Rectal smooth muscle tissue (tissue), 1 donor: ENCODE data around the gene MYO1D.

Source experiments
- H3K27ac ChIP-seq: one replicate; pipeline ENCODE4 v1.7.0; 2013; ENCODE audit warnings: low read depth, low read length, inconsistent platforms
- H3K27me3 ChIP-seq: one replicate; pipeline ENCODE4 v1.7.0; 2013; ENCODE audit warnings: low read length; ENCODE audit not compliant: control insufficient read depth, insufficient read depth
- H3K36me3 ChIP-seq: one replicate; pipeline ENCODE4 v1.7.0; 2013; ENCODE audit warnings: low read length; ENCODE audit not compliant: control insufficient read depth, insufficient read depth
- H3K4me1 ChIP-seq: one replicate; pipeline ENCODE4 v1.7.0; 2013; ENCODE audit warnings: low read length; ENCODE audit not compliant: control insufficient read depth, insufficient read depth
- H3K4me3 ChIP-seq: one replicate; pipeline ENCODE4 v1.7.0; 2013; ENCODE audit warnings: low read length
- H3K9ac ChIP-seq: one replicate; pipeline ENCODE4 v1.7.0; 2013; ENCODE audit warnings: low read length

MYO1D gene

GRCh38 chr17:32777436-32777835 lies 99.5 kb downstream of the MYO1D start:
- H3K9ac ChIP-seq = no peak overlapping the region
- no peaks in the 10 kb centered on the region for H3K36me3 ChIP-seq
- no peak overlapping the region for H3K27ac ChIP-seq
- H3K27me3 ChIP-seq = no peaks in the 10 kb centered on the region
- no peak overlapping the region for H3K4me3 ChIP-seq
- H3K4me1 ChIP-seq = no peaks in the 10 kb centered on the region

- peaks cover 3% of the 10 kb centered on the region for H3K36me3 ChIP-seq
- no peak overlapping the region for H3K9ac ChIP-seq
- H3K4me1 ChIP-seq = no peaks in the 10 kb centered on the region
- no peak overlapping the region for H3K4me3 ChIP-seq
- no peak overlapping the region for H3K27ac ChIP-seq
- no peaks in the 10 kb centered on the region for H3K27me3 ChIP-seq
These were observed 102.2 kb downstream of the MYO1D start for GRCh38 chr17:32774695-32775084.

- H3K4me3 ChIP-seq = no peak overlapping the region
- no peaks in the 10 kb centered on the region for H3K27me3 ChIP-seq
- no peak overlapping the region for H3K9ac ChIP-seq
- H3K4me1 ChIP-seq = no peaks in the 10 kb centered on the region
- peaks cover 3% of the 10 kb centered on the region for H3K36me3 ChIP-seq
- H3K27ac ChIP-seq = no peak overlapping the region
These were observed 102.8 kb downstream of the MYO1D start for GRCh38 chr17:32773856-32774694.

- no peak overlapping the region for H3K4me3 ChIP-seq
- no peaks in the 10 kb centered on the region for H3K4me1 ChIP-seq
- H3K27ac ChIP-seq = no peak overlapping the region
- no peaks in the 10 kb centered on the region for H3K27me3 ChIP-seq
- H3K36me3 ChIP-seq = peaks cover 5% of the 10 kb centered on the region
- H3K9ac ChIP-seq = no peak overlapping the region
These were observed 104.4 kb downstream of the MYO1D start for GRCh38 chr17:32772453-32773025.

- H3K27me3 ChIP-seq = no peaks in the 10 kb centered on the region
- peaks cover 5% of the 10 kb centered on the region for H3K36me3 ChIP-seq
- H3K27ac ChIP-seq = no peak overlapping the region
- H3K4me3 ChIP-seq = no peak overlapping the region
- H3K9ac ChIP-seq = no peak overlapping the region
- H3K4me1 ChIP-seq = no peaks in the 10 kb centered on the region
These were observed 105.5 kb downstream of the MYO1D start for GRCh38 chr17:32771396-32771795.

- H3K9ac ChIP-seq = no peak overlapping the region
- H3K4me3 ChIP-seq = no peak overlapping the region
- H3K36me3 ChIP-seq = peaks cover 5% of the 10 kb centered on the region
- no peak overlapping the region for H3K27ac ChIP-seq
- no peaks in the 10 kb centered on the region for H3K4me1 ChIP-seq
- no peaks in the 10 kb centered on the region for H3K27me3 ChIP-seq
These were observed 107.1 kb downstream of the MYO1D start for GRCh38 chr17:32769846-32770245.

- H3K4me3 ChIP-seq = no peak overlapping the region
- H3K36me3 ChIP-seq = peaks cover 2% of the 10 kb centered on the region
- H3K9ac ChIP-seq = no peak overlapping the region
- H3K4me1 ChIP-seq = peaks cover 2% of the 10 kb centered on the region
- no peaks in the 10 kb centered on the region for H3K27me3 ChIP-seq
- H3K27ac ChIP-seq = no peak overlapping the region
These were observed 113.0 kb downstream of the MYO1D start for GRCh38 chr17:32763855-32764439.

GRCh38 chr17:32759476-32759875 lies 117.4 kb downstream of the MYO1D start:
- Histone ChIP-seq H3K4me3 (no peak overlapping the region), H3K27me3 (no peaks in the 10 kb centered on the region), H3K9ac (no peak overlapping the region), H3K36me3 (no peaks in the 10 kb centered on the region), H3K27ac (no peak overlapping the region), H3K4me1 (peaks cover 2% of the 10 kb centered on the region)

GRCh38 chr17:32757963-32758362 lies 119.0 kb downstream of the MYO1D start:
- no peak overlapping the region for H3K27ac ChIP-seq
- no peaks in the 10 kb centered on the region for H3K27me3 ChIP-seq
- no peaks in the 10 kb centered on the region for H3K36me3 ChIP-seq
- H3K4me3 ChIP-seq = no peak overlapping the region
- H3K4me1 ChIP-seq = no peaks in the 10 kb centered on the region
- no peak overlapping the region for H3K9ac ChIP-seq

- Histone ChIP-seq H3K36me3 (no peaks in the 10 kb centered on the region), H3K4me1 (no peaks in the 10 kb centered on the region), H3K4me3 (no peak overlapping the region), H3K27me3 (no peaks in the 10 kb centered on the region), H3K9ac (no peak overlapping the region), H3K27ac (no peak overlapping the region)
These were observed 120.2 kb downstream of the MYO1D start for GRCh38 chr17:32756696-32757095.

- Histone ChIP-seq H3K9ac (no peak overlapping the region), H3K36me3 (no peaks in the 10 kb centered on the region), H3K27me3 (no peaks in the 10 kb centered on the region), H3K27ac (no peak overlapping the region), H3K4me1 (no peaks in the 10 kb centered on the region), H3K4me3 (no peak overlapping the region)
These were observed 121.7 kb downstream of the MYO1D start for GRCh38 chr17:32755045-32755805.

- no peaks in the 10 kb centered on the region for H3K4me1 ChIP-seq
- H3K27ac ChIP-seq = no peak overlapping the region
- no peaks in the 10 kb centered on the region for H3K36me3 ChIP-seq
- no peaks in the 10 kb centered on the region for H3K27me3 ChIP-seq
- no peak overlapping the region for H3K4me3 ChIP-seq
- H3K9ac ChIP-seq = no peak overlapping the region
These were observed 124.0 kb downstream of the MYO1D start for GRCh38 chr17:32752934-32753333.
